ENCODE results near the gene FAAP20.

- TF ChIP-seq CTCF (IDR thresholded peaks at IDR 0.05): peak; percentile 60 to 82 (median 78)
- TF ChIP-seq POLR2A (IDR thresholded peaks at IDR 0.05): no peak
Measured at GRCh38 chr1:2174348-2175054, 20.1 kb downstream of the FAAP20 start.
